Omental fat pad (tissue), 4 donors: ENCODE results near the gene STIP1. TPM values are rescaled to one million over a fixed set of nuclear protein-coding genes. Genes with fewer than 3 reads are reported as not detected.

Experiments used
- ATAC-seq: fragments of 150-250 bp; one replicate; pipeline ENCODE4 v1.9.1; 2016; ENCODE audit warnings: mild to moderate bottlenecking, moderate library complexity; ENCODE audit not compliant: low FRiP score
- DNase-seq: peaks from one replicate; pipeline ENCODE4 v3.0.0-alpha.2; 2019; ENCODE audit warnings: low spot score
- CTCF ChIP-seq, 3 donors: fragments of 450-650 bp; IDR thresholded peaks; one replicate each; pipeline ENCODE4 v1.5.1; 2016 to 2017; ENCODE audit warnings: antibody characterized with exemption in 3 of 3, mild to moderate bottlenecking in 3 of 3, moderate library complexity in 2 of 3
- total RNA-seq, 4 donors: library from RNA; depleted of rRNA; stranded (reverse); fragments of >200 nt; gene quantifications; one replicate each; pipeline ENCODE4 v1.1.0, GENCODE V29; 2016

Gene STIP1
- total RNA-seq, 4 donors from 2014 or later, result 73.0 to 174 (median 135) TPM

- TF ChIP-seq CTCF (IDR thresholded peaks at IDR 0.05), result no peak
- DNase-seq (no peak), ATAC-seq (peak; percentile 19)
Measured at GRCh38 chr11:64218628-64219353, 32.8 kb downstream of the STIP1 start.

- ATAC-seq, result peak; percentile 30
- DNase-seq, result no peak
- TF ChIP-seq CTCF (IDR thresholded peaks at IDR 0.05), result no peak
Measured at GRCh38 chr11:64219354-64219684, 33.3 kb downstream of the STIP1 start.

- ATAC-seq (no peak), DNase-seq (no peak)
- no peak for TF ChIP-seq CTCF (IDR thresholded peaks at IDR 0.05)
Measured at GRCh38 chr11:64219755-64220154, 33.8 kb downstream of the STIP1 start.

GRCh38 chr11:64220271-64220670 is 34.3 kb downstream of the STIP1 start:
- ATAC-seq (no peak), DNase-seq (no peak)
- no peak for TF ChIP-seq CTCF (IDR thresholded peaks at IDR 0.05)

GRCh38 chr11:64220798-64221197 is 34.8 kb downstream of the STIP1 start:
- no peak for TF ChIP-seq CTCF (IDR thresholded peaks at IDR 0.05)
- ATAC-seq (no peak), DNase-seq (no peak)

GRCh38 chr11:64222651-64223000 is 36.7 kb downstream of the STIP1 start:
- TF ChIP-seq CTCF (IDR thresholded peaks at IDR 0.05), result no peak
- ATAC-seq, result no peak

GRCh38 chr11:64223001-64223651 is 37.2 kb downstream of the STIP1 start:
- no peak for TF ChIP-seq CTCF (IDR thresholded peaks at IDR 0.05)
- DNase-seq, result no peak

More at GRCh38 chr11:64222651-64223000, 36.7 kb downstream of the STIP1 start:
- DNase-seq, result no peak

More at GRCh38 chr11:64223001-64223651, 37.2 kb downstream of the STIP1 start:
- no peak for ATAC-seq
